Chondrocyte (in vitro differentiated cells): ENCODE data around the gene SLC2A13. TPM values are rescaled to one million over a fixed set of nuclear protein-coding genes. Genes with fewer than 3 reads are reported as not detected.
"Not testable (repeated sequence)": the region's sequence is repeated elsewhere in the genome, so short reads cannot be mapped to it uniquely, and the experiment has no call there.

Experiments used
- DNase-seq: peaks from one replicate; pipeline ENCODE4 v3.0.0; 2021; ENCODE audit warnings: mixed read lengths, low spot score
- H3K27ac Mint-ChIP-seq: one replicate; pipeline ENCODE4 v1.8.0; 2021; ENCODE audit warnings: mild to moderate bottlenecking, moderate library complexity, mixed read lengths; ENCODE audit not compliant: unreplicated experiment
- H3K27me3 Mint-ChIP-seq: 2 replicates; pipeline ENCODE4 v1.8.0; 2021; ENCODE audit warnings: low read depth, mixed read lengths
- H3K36me3 Mint-ChIP-seq: 2 replicates; pipeline ENCODE4 v1.8.0; 2021; ENCODE audit warnings: low read depth, mixed read lengths
- H3K4me1 Mint-ChIP-seq: 2 replicates; pipeline ENCODE4 v1.8.0; 2021; ENCODE audit warnings: low read depth, mild to moderate bottlenecking, mixed read lengths
- H3K4me3 Mint-ChIP-seq: one replicate; pipeline ENCODE4 v1.8.0; 2021; ENCODE audit warnings: mild to moderate bottlenecking, moderate library complexity, mixed read lengths; ENCODE audit not compliant: unreplicated experiment
- H3K9me3 Mint-ChIP-seq: 2 replicates; pipeline ENCODE4 v1.8.0; 2021; ENCODE audit warnings: low read depth, mixed read lengths
- CTCF ChIP-seq: fragments of 200-600 bp; sonication (generic); IDR thresholded peaks from 2 replicates; pipeline ENCODE4 v1.5.0; 2021; ENCODE audit warnings: antibody characterized with exemption, mild to moderate bottlenecking, moderate library complexity
- total RNA-seq: library from RNA; stranded (reverse); gene quantifications from 3 replicates; pipeline ENCODE4 v1.2.1, GENCODE V29; 2021

The SLC2A13 gene
- total RNA-seq, 1 donor from 2014 or later: 14.4 TPM

- Mint-ChIP-seq H3K4me3 (no peak overlapping the region), H3K36me3 (peaks cover 4% of the 10 kb centered on the region), H3K27ac (no peak overlapping the region), H3K4me1 (no peaks in the 10 kb centered on the region), H3K9me3 (no peaks in the 10 kb centered on the region), H3K27me3 (no peaks in the 10 kb centered on the region)
- no peak for DNase-seq
- TF ChIP-seq CTCF: no peak
These were observed 317.6 kb downstream of the SLC2A13 start for GRCh38 chr12:39788239-39788638.

- not testable (repeated sequence) for H3K4me3 Mint-ChIP-seq, H3K4me1 Mint-ChIP-seq, H3K27ac Mint-ChIP-seq, H3K9me3 Mint-ChIP-seq, H3K36me3 Mint-ChIP-seq, DNase-seq, H3K27me3 Mint-ChIP-seq
These were observed 320.1 kb downstream of the SLC2A13 start for GRCh38 chr12:39785814-39786213.

GRCh38 chr12:39782026-39782545 lies 323.8 kb downstream of the SLC2A13 start:
- DNase-seq: no peak
- H3K27ac Mint-ChIP-seq: no peak overlapping the region
- no peaks in the 10 kb centered on the region for H3K27me3 Mint-ChIP-seq
- peaks cover 7% of the 10 kb centered on the region for H3K36me3 Mint-ChIP-seq
- H3K4me1 Mint-ChIP-seq: no peaks in the 10 kb centered on the region
- H3K9me3 Mint-ChIP-seq: no peaks in the 10 kb centered on the region
- H3K4me3 Mint-ChIP-seq: no peak overlapping the region
- no peak for TF ChIP-seq CTCF

- peaks cover 7% of the 10 kb centered on the region for H3K36me3 Mint-ChIP-seq
- no peaks in the 10 kb centered on the region for H3K4me1 Mint-ChIP-seq
- no peak for DNase-seq
- no peaks in the 10 kb centered on the region for H3K27me3 Mint-ChIP-seq
- H3K27ac Mint-ChIP-seq: no peak overlapping the region
- no peak for TF ChIP-seq CTCF
- no peak overlapping the region for H3K4me3 Mint-ChIP-seq
- H3K9me3 Mint-ChIP-seq: no peaks in the 10 kb centered on the region
These were observed 324.9 kb downstream of the SLC2A13 start for GRCh38 chr12:39780913-39781446.

- H3K9me3 Mint-ChIP-seq: no peaks in the 10 kb centered on the region
- H3K27ac Mint-ChIP-seq: no peak overlapping the region
- peaks cover 7% of the 10 kb centered on the region for H3K36me3 Mint-ChIP-seq
- no peak for DNase-seq
- H3K4me1 Mint-ChIP-seq: no peaks in the 10 kb centered on the region
- TF ChIP-seq CTCF: no peak
- H3K27me3 Mint-ChIP-seq: no peaks in the 10 kb centered on the region
- no peak overlapping the region for H3K4me3 Mint-ChIP-seq
These were observed 325.4 kb downstream of the SLC2A13 start for GRCh38 chr12:39780411-39780912.

GRCh38 chr12:39779768-39780340 lies 326.0 kb downstream of the SLC2A13 start:
- DNase-seq: no peak
- H3K9me3 Mint-ChIP-seq: no peaks in the 10 kb centered on the region
- no peaks in the 10 kb centered on the region for H3K27me3 Mint-ChIP-seq
- no peaks in the 10 kb centered on the region for H3K4me1 Mint-ChIP-seq
- no peak for TF ChIP-seq CTCF
- H3K36me3 Mint-ChIP-seq: peaks cover 7% of the 10 kb centered on the region
- no peak overlapping the region for H3K4me3 Mint-ChIP-seq
- H3K27ac Mint-ChIP-seq: no peak overlapping the region
